Neural cell (in vitro differentiated cells): ENCODE measurements around the gene EEF1A2.

Experiments used
- CTCF ChIP-seq: fragments of 450-650 bp; IDR thresholded peaks from 2 replicates; pipeline ENCODE4 v1.5.1; 2014; ENCODE audit warnings: antibody characterized with exemption, mild to moderate bottlenecking, moderate library complexity; ENCODE audit not compliant: poor library complexity, severe bottlenecking
- EP300 ChIP-seq: fragments of 450-650 bp; conservative IDR thresholded peaks from 2 replicates; pipeline ENCODE4 v1.6.1; 2014; ENCODE audit warnings: antibody characterized with exemption, mild to moderate bottlenecking, moderate library complexity; ENCODE audit not compliant: poor library complexity, severe bottlenecking
- EZH2 ChIP-seq: fragments of 200-600, 300-800 bp; shearing (Covaris generic), sonication (generic); IDR thresholded peaks from 2 replicates; pipeline ENCODE4 v1.6.1; 2014; ENCODE audit warnings: antibody characterized with exemption, low read length, borderline replicate concordance, mild to moderate bottlenecking; ENCODE audit not compliant: insufficient read depth, poor library complexity, severe bottlenecking
- POLR2AphosphoS5 ChIP-seq: IDR thresholded peaks from 2 replicates; pipeline ENCODE4 v1.6.1; 2012
- RAD21 ChIP-seq: fragments of 450-650 bp; conservative IDR thresholded peaks from 2 replicates; pipeline ENCODE4 v1.6.1; 2014; ENCODE audit warnings: antibody characterized with exemption, mild to moderate bottlenecking, moderate library complexity
- REST ChIP-seq: IDR thresholded peaks from 2 replicates; pipeline ENCODE4 v1.6.1; 2012; ENCODE audit warnings: borderline replicate concordance

GRCh38 chr20:63494084-63494419 lies 4.8 kb downstream of the EEF1A2 start:
- TF ChIP-seq CTCF = no peak
- no peak for TF ChIP-seq POLR2AphosphoS5
- no peak for TF ChIP-seq EP300
- no peak for TF ChIP-seq RAD21
- no peak for TF ChIP-seq EZH2
- no peak for TF ChIP-seq REST
